SK-N-SH treated with all-trans-retinoic acid at 6 μM for 48 hours (cell line): ENCODE results near the gene OR56B1.

Experiments used
- ARNTL ChIP-seq: fragments of 450-650 bp; formaldehyde crosslinking; IDR thresholded peaks from 2 replicates; pipeline ENCODE4 v1.5.0; 2020; ENCODE audit warnings: low read depth, mild to moderate bottlenecking, moderate library complexity, borderline replicate concordance
- GLIS3 ChIP-seq: fragments of 250-450 bp; sonication (Bioruptor Pico); IDR thresholded peaks from 2 replicates; pipeline ENCODE4 v1.5.0; 2020; ENCODE audit warnings: mild to moderate bottlenecking, moderate library complexity
- OSR1 ChIP-seq: fragments of 250-450 bp; sonication (Bioruptor Pico); IDR thresholded peaks from 2 replicates; pipeline ENCODE4 v1.8.0; 2022; ENCODE audit warnings: moderate library complexity, mild to moderate bottlenecking, inconsistent platforms
- RARB ChIP-seq: fragments of 250-450 bp; sonication (Bioruptor Pico); IDR thresholded peaks from 2 replicates; pipeline ENCODE4 v1.8.0; 2021; ENCODE audit warnings: mild to moderate bottlenecking, moderate library complexity
- SNAI2 ChIP-seq: fragments of 250-450 bp; sonication (Bioruptor Pico); IDR thresholded peaks from 2 replicates; pipeline ENCODE4 v1.5.0; 2020; ENCODE audit warnings: mild to moderate bottlenecking, moderate library complexity
- TCF4 ChIP-seq: fragments of 250-450 bp; sonication (Bioruptor Pico); IDR thresholded peaks from 2 replicates; pipeline ENCODE4 v1.8.0; 2021; ENCODE audit warnings: mild to moderate bottlenecking, moderate library complexity, borderline replicate concordance
- ZC3H10 ChIP-seq: fragments of 250-450 bp; sonication (Bioruptor Pico); IDR thresholded peaks from 2 replicates; pipeline ENCODE4 v1.5.1; 2021; ENCODE audit warnings: mild to moderate bottlenecking, moderate library complexity
- ZFP30 ChIP-seq: fragments of 450-650 bp; formaldehyde crosslinking; IDR thresholded peaks from 2 replicates; pipeline ENCODE4 v1.5.0; 2022; ENCODE audit warnings: mild to moderate bottlenecking, moderate library complexity
- ZNF565 ChIP-seq: fragments of 450-650 bp; formaldehyde crosslinking; conservative IDR thresholded peaks from 2 replicates; pipeline ENCODE4 v1.5.0; 2020; ENCODE audit warnings: low read depth, mild to moderate bottlenecking, moderate library complexity
- ZNF70 ChIP-seq: fragments of 450-650 bp; formaldehyde crosslinking; IDR thresholded peaks from 2 replicates; pipeline ENCODE4 v1.5.0; 2020; ENCODE audit warnings: mild to moderate bottlenecking, moderate library complexity
- TF ChIP-seq, protein P1 (sequence below): fragments of 250-450 bp; sonication (Bioruptor Pico); IDR thresholded peaks from 2 replicates; pipeline ENCODE4 v1.8.0; 2020; ENCODE audit warnings: mild to moderate bottlenecking, moderate library complexity, borderline replicate concordance
- TF ChIP-seq, protein P2 (sequence below): fragments of 250-450 bp; sonication (Bioruptor Pico); IDR thresholded peaks from 2 replicates; pipeline ENCODE4 v1.5.1; 2020; ENCODE audit warnings: low read depth, mild to moderate bottlenecking, moderate library complexity
- TF ChIP-seq, protein P3 (sequence below): fragments of 250-450 bp; sonication (Bioruptor Pico); IDR thresholded peaks from 2 replicates; pipeline ENCODE4 v1.5.0; 2020; ENCODE audit warnings: mild to moderate bottlenecking, moderate library complexity
- TF ChIP-seq, protein P4 (sequence below): fragments of 250-450 bp; sonication (Bioruptor Pico); IDR thresholded peaks from 2 replicates; pipeline ENCODE4 v1.8.0; 2021; ENCODE audit warnings: low read depth, mild to moderate bottlenecking, moderate library complexity, borderline replicate concordance

DNA sequence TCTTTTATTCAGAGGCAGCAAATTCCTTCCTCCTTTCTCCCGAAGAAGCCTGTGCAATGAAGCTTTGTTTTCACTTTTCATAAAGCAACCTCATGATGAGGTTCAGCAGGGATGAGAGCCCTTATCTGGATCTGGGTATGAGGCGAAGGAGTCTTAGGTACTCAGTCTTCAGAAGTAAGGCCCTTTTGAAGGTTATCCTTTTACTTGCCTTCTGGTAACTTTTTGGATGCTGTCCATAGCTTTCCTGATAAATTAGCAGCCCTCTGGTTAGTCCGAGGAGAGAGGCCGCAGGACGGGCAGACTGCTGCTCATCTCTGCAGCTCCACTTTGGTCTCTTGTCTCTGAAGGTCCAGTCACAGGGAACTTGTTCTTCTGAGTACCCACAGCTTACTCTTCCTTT is 45.5 kb upstream of the OR56B1 start:
- TF ChIP-seq, protein P1, sequence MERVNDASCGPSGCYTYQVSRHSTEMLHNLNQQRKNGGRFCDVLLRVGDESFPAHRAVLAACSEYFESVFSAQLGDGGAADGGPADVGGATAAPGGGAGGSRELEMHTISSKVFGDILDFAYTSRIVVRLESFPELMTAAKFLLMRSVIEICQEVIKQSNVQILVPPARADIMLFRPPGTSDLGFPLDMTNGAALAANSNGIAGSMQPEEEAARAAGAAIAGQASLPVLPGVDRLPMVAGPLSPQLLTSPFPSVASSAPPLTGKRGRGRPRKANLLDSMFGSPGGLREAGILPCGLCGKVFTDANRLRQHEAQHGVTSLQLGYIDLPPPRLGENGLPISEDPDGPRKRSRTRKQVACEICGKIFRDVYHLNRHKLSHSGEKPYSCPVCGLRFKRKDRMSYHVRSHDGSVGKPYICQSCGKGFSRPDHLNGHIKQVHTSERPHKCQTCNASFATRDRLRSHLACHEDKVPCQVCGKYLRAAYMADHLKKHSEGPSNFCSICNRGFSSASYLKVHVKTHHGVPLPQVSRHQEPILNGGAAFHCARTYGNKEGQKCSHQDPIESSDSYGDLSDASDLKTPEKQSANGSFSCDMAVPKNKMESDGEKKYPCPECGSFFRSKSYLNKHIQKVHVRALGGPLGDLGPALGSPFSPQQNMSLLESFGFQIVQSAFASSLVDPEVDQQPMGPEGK (CRISPR knock-in tag): no peak
- TF ChIP-seq, protein P2, sequence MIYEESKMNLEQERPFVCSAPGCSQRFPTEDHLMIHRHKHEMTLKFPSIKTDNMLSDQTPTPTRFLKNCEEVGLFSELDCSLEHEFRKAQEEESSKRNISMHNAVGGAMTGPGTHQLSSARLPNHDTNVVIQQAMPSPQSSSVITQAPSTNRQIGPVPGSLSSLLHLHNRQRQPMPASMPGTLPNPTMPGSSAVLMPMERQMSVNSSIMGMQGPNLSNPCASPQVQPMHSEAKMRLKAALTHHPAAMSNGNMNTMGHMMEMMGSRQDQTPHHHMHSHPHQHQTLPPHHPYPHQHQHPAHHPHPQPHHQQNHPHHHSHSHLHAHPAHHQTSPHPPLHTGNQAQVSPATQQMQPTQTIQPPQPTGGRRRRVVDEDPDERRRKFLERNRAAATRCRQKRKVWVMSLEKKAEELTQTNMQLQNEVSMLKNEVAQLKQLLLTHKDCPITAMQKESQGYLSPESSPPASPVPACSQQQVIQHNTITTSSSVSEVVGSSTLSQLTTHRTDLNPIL: no peak
- TF ChIP-seq RARB (CRISPR knock-in tag): no peak
- TF ChIP-seq ARNTL: no peak
- TF ChIP-seq SNAI2 (CRISPR knock-in tag): no peak
- TF ChIP-seq, protein P3, sequence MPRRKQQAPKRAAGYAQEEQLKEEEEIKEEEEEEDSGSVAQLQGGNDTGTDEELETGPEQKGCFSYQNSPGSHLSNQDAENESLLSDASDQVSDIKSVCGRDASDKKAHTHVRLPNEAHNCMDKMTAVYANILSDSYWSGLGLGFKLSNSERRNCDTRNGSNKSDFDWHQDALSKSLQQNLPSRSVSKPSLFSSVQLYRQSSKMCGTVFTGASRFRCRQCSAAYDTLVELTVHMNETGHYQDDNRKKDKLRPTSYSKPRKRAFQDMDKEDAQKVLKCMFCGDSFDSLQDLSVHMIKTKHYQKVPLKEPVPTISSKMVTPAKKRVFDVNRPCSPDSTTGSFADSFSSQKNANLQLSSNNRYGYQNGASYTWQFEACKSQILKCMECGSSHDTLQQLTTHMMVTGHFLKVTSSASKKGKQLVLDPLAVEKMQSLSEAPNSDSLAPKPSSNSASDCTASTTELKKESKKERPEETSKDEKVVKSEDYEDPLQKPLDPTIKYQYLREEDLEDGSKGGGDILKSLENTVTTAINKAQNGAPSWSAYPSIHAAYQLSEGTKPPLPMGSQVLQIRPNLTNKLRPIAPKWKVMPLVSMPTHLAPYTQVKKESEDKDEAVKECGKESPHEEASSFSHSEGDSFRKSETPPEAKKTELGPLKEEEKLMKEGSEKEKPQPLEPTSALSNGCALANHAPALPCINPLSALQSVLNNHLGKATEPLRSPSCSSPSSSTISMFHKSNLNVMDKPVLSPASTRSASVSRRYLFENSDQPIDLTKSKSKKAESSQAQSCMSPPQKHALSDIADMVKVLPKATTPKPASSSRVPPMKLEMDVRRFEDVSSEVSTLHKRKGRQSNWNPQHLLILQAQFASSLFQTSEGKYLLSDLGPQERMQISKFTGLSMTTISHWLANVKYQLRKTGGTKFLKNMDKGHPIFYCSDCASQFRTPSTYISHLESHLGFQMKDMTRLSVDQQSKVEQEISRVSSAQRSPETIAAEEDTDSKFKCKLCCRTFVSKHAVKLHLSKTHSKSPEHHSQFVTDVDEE: no peak
- no peak for TF ChIP-seq ZC3H10
- no peak for TF ChIP-seq ZFP30 (CRISPR knock-in tag)
- TF ChIP-seq, protein P4, sequence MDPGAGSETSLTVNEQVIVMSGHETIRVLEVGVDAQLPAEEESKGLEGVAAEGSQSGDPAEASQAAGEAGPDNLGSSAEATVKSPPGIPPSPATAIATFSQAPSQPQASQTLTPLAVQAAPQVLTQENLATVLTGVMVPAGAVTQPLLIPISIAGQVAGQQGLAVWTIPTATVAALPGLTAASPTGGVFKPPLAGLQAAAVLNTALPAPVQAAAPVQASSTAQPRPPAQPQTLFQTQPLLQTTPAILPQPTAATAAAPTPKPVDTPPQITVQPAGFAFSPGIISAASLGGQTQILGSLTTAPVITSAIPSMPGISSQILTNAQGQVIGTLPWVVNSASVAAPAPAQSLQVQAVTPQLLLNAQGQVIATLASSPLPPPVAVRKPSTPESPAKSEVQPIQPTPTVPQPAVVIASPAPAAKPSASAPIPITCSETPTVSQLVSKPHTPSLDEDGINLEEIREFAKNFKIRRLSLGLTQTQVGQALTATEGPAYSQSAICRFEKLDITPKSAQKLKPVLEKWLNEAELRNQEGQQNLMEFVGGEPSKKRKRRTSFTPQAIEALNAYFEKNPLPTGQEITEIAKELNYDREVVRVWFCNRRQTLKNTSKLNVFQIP (CRISPR knock-in tag): no peak
- TF ChIP-seq ZNF565 (CRISPR knock-in tag): no peak
- TF ChIP-seq TCF4: no peak
- no peak for TF ChIP-seq GLIS3
- no peak for TF ChIP-seq ZNF70 (CRISPR knock-in tag)
- no peak for TF ChIP-seq OSR1 (CRISPR knock-in tag)
